OCI-LY3 (cell line): ENCODE data around the gene FLOT2.

Experiments used
- H2AFZ ChIP-seq: fragments of 200-600, 300-600 bp; shearing (Covaris generic); 2 replicates; pipeline ENCODE4 v1.6.0; 2014; ENCODE audit warnings: antibody characterized with exemption, low read depth, low read length
- H3K27ac ChIP-seq: fragments of 200-600, 300-600 bp; sonication (generic); 2 replicates; pipeline ENCODE4 v1.5.1; 2014; ENCODE audit warnings: mild to moderate bottlenecking, low read length, moderate library complexity, mixed read lengths
- H3K27me3 ChIP-seq: fragments of 200-600, 300-600 bp; sonication (generic); 2 replicates; pipeline ENCODE4 v1.6.1; 2014; ENCODE audit warnings: low read depth, low read length, mixed read lengths
- H3K36me3 ChIP-seq: fragments of 200-600, 300-600 bp; sonication (generic); replicated peaks from 2 replicates; pipeline ENCODE3; 2014; ENCODE audit warnings: low read depth, low read length, mixed read lengths
- H3K4me1 ChIP-seq: fragments of 300-600, 200-600 bp; sonication (generic); 2 replicates; pipeline ENCODE4 v1.6.1; 2014; ENCODE audit warnings: low read length, mixed read lengths
- H3K4me2 ChIP-seq: fragments of 200-600, 300-600 bp; sonication (generic); 2 replicates; pipeline ENCODE4 v1.6.1; 2014; ENCODE audit warnings: low read length, mixed read lengths
- H3K4me3 ChIP-seq: fragments of 300-600, 200-600 bp; sonication (generic); 2 replicates; pipeline ENCODE4 v1.5.1; 2014; ENCODE audit warnings: antibody characterized with exemption, mild to moderate bottlenecking, low read length, moderate library complexity
- H3K79me2 ChIP-seq: fragments of 300-600, 200-600 bp; shearing (Covaris generic); 2 replicates; pipeline ENCODE4 v1.6.1; 2014; ENCODE audit warnings: mild to moderate bottlenecking, low read length, mixed read lengths
- H3K9ac ChIP-seq: fragments of 300-600, 200-600 bp; shearing (Covaris generic); 2 replicates; pipeline ENCODE4 v1.6.0; 2014; ENCODE audit warnings: mild to moderate bottlenecking, low read length, moderate library complexity
- H3K9me3 ChIP-seq: fragments of 200-600, 300-600 bp; shearing (Covaris generic); 2 replicates; pipeline ENCODE4 v1.6.1; 2014; ENCODE audit warnings: low read length, mixed read lengths; ENCODE audit not compliant: insufficient read depth
- H4K20me1 ChIP-seq: fragments of 200-600, 300-600 bp; sonication (generic); 2 replicates; pipeline ENCODE4 v1.6.1; 2016; ENCODE audit warnings: low read length, mixed read lengths; ENCODE audit not compliant: insufficient read depth
- EZH2phosphoT487 ChIP-seq: fragments of 200-600 bp; shearing (Covaris generic); IDR thresholded peaks from 2 replicates; pipeline ENCODE4 v1.6.1; 2018; ENCODE audit warnings: antibody characterized with exemption, mixed run types, low read depth
- TF ChIP-seq, protein P1 (sequence below): fragments of 200-600, 300-600 bp; sonication (generic); IDR thresholded peaks from 2 replicates; pipeline ENCODE4 v1.5.1; 2014; ENCODE audit warnings: antibody characterized with exemption, low read length, low read depth

Gene FLOT2

DNA sequence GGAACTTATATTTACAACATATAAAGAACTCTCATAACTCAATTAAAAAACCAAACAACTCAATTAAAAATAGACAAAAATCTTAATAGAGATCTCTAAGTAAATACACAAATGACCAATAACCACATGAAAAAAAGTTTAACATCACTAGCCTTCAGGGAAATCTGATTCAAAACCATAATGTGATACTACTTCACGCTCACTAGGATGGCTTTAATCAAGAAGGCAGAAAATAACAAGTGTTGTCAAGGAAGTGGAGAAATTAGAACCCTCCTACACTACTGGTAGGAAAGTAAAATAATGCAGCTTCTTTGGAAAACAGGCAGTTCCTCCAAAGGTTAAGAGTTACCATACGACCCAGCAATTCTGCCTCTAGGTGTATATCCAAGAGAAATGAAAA, 45.4 kb upstream of the FLOT2 start:
- Histone ChIP-seq H3K27ac (no peak overlapping the region), H3K4me1 (peaks cover 31% of the 10 kb centered on the region), H3K36me3 (peaks cover 77% of the 10 kb centered on the region), H3K9ac (no peak overlapping the region), H3K9me3 (no peaks in the 10 kb centered on the region), H2AFZ (no peak overlapping the region), H3K79me2 (peaks cover 100% of the 10 kb centered on the region), H4K20me1 (peaks cover 99% of the 10 kb centered on the region), H3K4me2 (no peak overlapping the region), H3K4me3 (no peak overlapping the region), H3K27me3 (no peaks in the 10 kb centered on the region)
- TF ChIP-seq, protein P1, sequence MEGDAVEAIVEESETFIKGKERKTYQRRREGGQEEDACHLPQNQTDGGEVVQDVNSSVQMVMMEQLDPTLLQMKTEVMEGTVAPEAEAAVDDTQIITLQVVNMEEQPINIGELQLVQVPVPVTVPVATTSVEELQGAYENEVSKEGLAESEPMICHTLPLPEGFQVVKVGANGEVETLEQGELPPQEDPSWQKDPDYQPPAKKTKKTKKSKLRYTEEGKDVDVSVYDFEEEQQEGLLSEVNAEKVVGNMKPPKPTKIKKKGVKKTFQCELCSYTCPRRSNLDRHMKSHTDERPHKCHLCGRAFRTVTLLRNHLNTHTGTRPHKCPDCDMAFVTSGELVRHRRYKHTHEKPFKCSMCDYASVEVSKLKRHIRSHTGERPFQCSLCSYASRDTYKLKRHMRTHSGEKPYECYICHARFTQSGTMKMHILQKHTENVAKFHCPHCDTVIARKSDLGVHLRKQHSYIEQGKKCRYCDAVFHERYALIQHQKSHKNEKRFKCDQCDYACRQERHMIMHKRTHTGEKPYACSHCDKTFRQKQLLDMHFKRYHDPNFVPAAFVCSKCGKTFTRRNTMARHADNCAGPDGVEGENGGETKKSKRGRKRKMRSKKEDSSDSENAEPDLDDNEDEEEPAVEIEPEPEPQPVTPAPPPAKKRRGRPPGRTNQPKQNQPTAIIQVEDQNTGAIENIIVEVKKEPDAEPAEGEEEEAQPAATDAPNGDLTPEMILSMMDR: no peak
- TF ChIP-seq EZH2phosphoT487: no peak

GRCh38 chr17:28941251-28941650, 43.7 kb upstream of the FLOT2 start:
- H3K9me3 ChIP-seq: no peaks in the 10 kb centered on the region
- no peak overlapping the region for H3K9ac ChIP-seq
- H4K20me1 ChIP-seq: peaks cover 99% of the 10 kb centered on the region
- no peaks in the 10 kb centered on the region for H3K27me3 ChIP-seq
- peaks cover 16% of the 10 kb centered on the region for H3K4me1 ChIP-seq
- H3K79me2 ChIP-seq: peaks cover 100% of the 10 kb centered on the region
- H2AFZ ChIP-seq: no peak overlapping the region
- H3K27ac ChIP-seq: no peak overlapping the region
- no peak for TF ChIP-seq EZH2phosphoT487
- TF ChIP-seq, protein P1: no peak
- H3K4me2 ChIP-seq: no peak overlapping the region
- peaks cover 73% of the 10 kb centered on the region for H3K36me3 ChIP-seq
- no peak overlapping the region for H3K4me3 ChIP-seq

- no peak overlapping the region for H3K27ac ChIP-seq
- peaks cover 99% of the 10 kb centered on the region for H4K20me1 ChIP-seq
- no peaks in the 10 kb centered on the region for H3K9me3 ChIP-seq
- H2AFZ ChIP-seq: no peak overlapping the region
- no peak overlapping the region for H3K4me2 ChIP-seq
- H3K36me3 ChIP-seq: peaks cover 74% of the 10 kb centered on the region
- peaks cover 10% of the 10 kb centered on the region for H3K4me1 ChIP-seq
- no peaks in the 10 kb centered on the region for H3K27me3 ChIP-seq
- H3K9ac ChIP-seq: no peak overlapping the region
- peaks cover 100% of the 10 kb centered on the region for H3K79me2 ChIP-seq
- H3K4me3 ChIP-seq: no peak overlapping the region
- TF ChIP-seq, protein P1: no peak
- no peak for TF ChIP-seq EZH2phosphoT487
Observed at GRCh38 chr17:28940675-28941074, 43.1 kb upstream of the FLOT2 start.

DNA sequence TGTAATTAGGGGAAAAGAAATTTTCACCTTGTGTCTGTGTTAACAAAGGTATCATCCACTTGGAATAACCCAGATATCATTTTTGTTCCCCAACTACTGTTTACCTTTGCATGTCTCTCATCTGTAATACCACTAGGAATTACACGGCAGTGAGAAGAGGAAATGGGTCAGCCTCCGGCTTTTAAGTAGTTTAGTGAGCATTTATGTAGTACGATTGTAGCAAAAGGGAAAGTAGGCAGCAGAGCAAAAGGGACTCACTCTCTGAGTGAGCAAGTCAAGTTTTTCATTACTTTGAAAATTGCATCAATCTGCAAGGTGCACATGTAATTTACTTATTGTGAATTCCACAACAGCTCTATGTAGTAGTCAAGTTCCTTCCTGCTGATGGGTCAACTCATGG, 42.6 kb upstream of the FLOT2 start:
- H4K20me1 ChIP-seq: peaks cover 98% of the 10 kb centered on the region

More for the DNA sequence above, 42.6 kb upstream of the FLOT2 start:
- no peaks in the 10 kb centered on the region for H3K9me3 ChIP-seq
- no peak overlapping the region for H3K27ac ChIP-seq
- H3K27me3 ChIP-seq: no peaks in the 10 kb centered on the region
- no peak overlapping the region for H3K9ac ChIP-seq
- H3K36me3 ChIP-seq: peaks cover 73% of the 10 kb centered on the region
- peaks cover 5% of the 10 kb centered on the region for H3K4me1 ChIP-seq
- H3K4me2 ChIP-seq: no peak overlapping the region
- peaks cover 100% of the 10 kb centered on the region for H3K79me2 ChIP-seq
- no peak for TF ChIP-seq EZH2phosphoT487
- TF ChIP-seq, protein P1: no peak
- no peak overlapping the region for H3K4me3 ChIP-seq
- no peak overlapping the region for H2AFZ ChIP-seq
